SK-N-SH (cell line): ENCODE results near the gene OGDH. TPM values are rescaled to one million over a fixed set of nuclear protein-coding genes. Genes with fewer than 3 reads are reported as not detected.

ENCODE experiments used
- CTCF ChIA-PET: fragments of 300-600, 350-600 bp; formaldehyde crosslinking; extraction: SDS; loops from one replicate; lab custom pipeline; 2021; lab: Yijun Ruan, JAX
- POLR2A ChIA-PET: fragments of 350-600 bp; sonication (Branson Sonifier 250); formaldehyde crosslinking; extraction: SDS; loops from one replicate; lab custom pipeline; 2020; ENCODE audit warnings: antibody characterized with exemption, inconsistent platforms; lab: Yijun Ruan, JAX
- DNase-seq: peaks from one replicate; pipeline ENCODE4 v3.0.0; 2012
- H2AFZ ChIP-seq: fragments of 200-600 bp; sonication (generic); 2 replicates; pipeline ENCODE4 v1.8.1; 2016; ENCODE audit warnings: antibody characterized with exemption, mild to moderate bottlenecking, low read depth
- H3F3A ChIP-seq: fragments of 200-600 bp; sonication (generic); replicated peaks from 2 replicates; pipeline ENCODE3; 2016; ENCODE audit warnings: antibody characterized with exemption, mild to moderate bottlenecking; ENCODE audit not compliant: insufficient read depth
- H3K27ac ChIP-seq, 2 experiments: fragments of 200-500 bp in 1 of 2; fragments of 200-600 bp in 1 of 2; sonication (Bioruptor generic) in 1 of 2; sonication (generic), shearing (Covaris generic) in 1 of 2; 2 replicates each; pipeline versions ENCODE4 v1.5.1 to v1.6.1; 2014 to 2016; ENCODE audit warnings: low read depth in 2 of 2, inconsistent platforms in 1 of 2, low read length in 1 of 2, mild to moderate bottlenecking in 1 of 2, mixed read lengths in 1 of 2
- H3K27me3 ChIP-seq: fragments of 200-600 bp; sonication (generic), shearing (Covaris generic); 2 replicates; pipeline ENCODE4 v1.6.1; 2016; ENCODE audit warnings: mixed run types; ENCODE audit not compliant: insufficient read depth
- H3K36me3 ChIP-seq, 2 experiments: fragments of 200-500 bp in 1 of 2; fragments of 200-600 bp in 1 of 2; sonication (Bioruptor generic) in 1 of 2; sonication (generic) in 1 of 2; replicated peaks in 1 of 2; 2 replicates each; pipeline versions ENCODE3 to v1.5.1; 2014 to 2016; ENCODE audit warnings: low read length in 1 of 2, mild to moderate bottlenecking in 1 of 2; ENCODE audit not compliant: insufficient read depth in 2 of 2, control insufficient read depth in 1 of 2
- H3K4me1 ChIP-seq, 2 experiments: fragments of 200-500 bp in 1 of 2; fragments of 200-600 bp in 1 of 2; sonication (Bioruptor generic) in 1 of 2; sonication (generic), shearing (Covaris generic) in 1 of 2; 2 replicates each; pipeline versions ENCODE4 v1.5.1 to v1.6.1; 2014 to 2016; ENCODE audit warnings: low read depth in 1 of 2, low read length in 1 of 2, mixed run types in 1 of 2; ENCODE audit not compliant: insufficient read depth in 2 of 2, control insufficient read depth in 1 of 2
- H3K4me2 ChIP-seq: fragments of 200-600 bp; sonication (generic), shearing (Covaris generic); 2 replicates; pipeline ENCODE4 v1.6.1; 2017; ENCODE audit warnings: mixed run types
- H3K4me3 ChIP-seq, 2 experiments: fragments of 200-500 bp in 1 of 2; fragments of 200-600 bp in 1 of 2; sonication (Bioruptor generic) in 1 of 2; sonication (generic), shearing (Covaris generic) in 1 of 2; 2 replicates each; pipeline versions ENCODE4 v1.5.1 to v1.8.1; 2014 to 2016; ENCODE audit warnings: low read depth in 2 of 2, inconsistent platforms in 1 of 2, low read length in 1 of 2, mild to moderate bottlenecking in 1 of 2, mixed read lengths in 1 of 2, moderate library complexity in 1 of 2
- H3K79me2 ChIP-seq: fragments of 200-600 bp; sonication (generic); 2 replicates; pipeline ENCODE4 v1.8.1; 2017; ENCODE audit warnings: mild to moderate bottlenecking; ENCODE audit not compliant: insufficient read depth
- H3K9ac ChIP-seq: fragments of 200-600 bp; sonication (generic); 2 replicates; pipeline ENCODE4 v1.6.1; 2017; ENCODE audit warnings: mixed run types
- H3K9me2 ChIP-seq: fragments of 200-600 bp; sonication (generic); 2 replicates; pipeline ENCODE4 v1.6.1; 2017; ENCODE audit warnings: mixed run types
- H3K9me3 ChIP-seq: fragments of 200-600 bp; sonication (generic); 2 replicates; pipeline ENCODE4 v1.6.1; 2017; ENCODE audit warnings: mixed run types, mild to moderate bottlenecking, moderate library complexity
- H4K20me1 ChIP-seq: fragments of 200-600 bp; sonication (generic); 2 replicates; pipeline ENCODE4 v1.6.1; 2017; ENCODE audit warnings: mild to moderate bottlenecking, mixed run types; ENCODE audit not compliant: insufficient read depth
- CHD2 ChIP-seq: fragments of 150-350 bp; IDR thresholded peaks from 2 replicates; pipeline ENCODE4 v1.6.1; 2018; ENCODE audit warnings: low read length; ENCODE audit not compliant: partially characterized antibody
- FOXM1 ChIP-seq: IDR thresholded peaks from 2 replicates; pipeline ENCODE4 v1.4.0; 2012; ENCODE audit warnings: low read depth, mild to moderate bottlenecking
- GABPA ChIP-seq: IDR thresholded peaks from 2 replicates; pipeline ENCODE4 v1.4.0; 2012; ENCODE audit warnings: low read depth, mild to moderate bottlenecking
- IRF3 ChIP-seq: fragments of 150-350 bp; IDR thresholded peaks from 2 replicates; pipeline ENCODE4 v1.6.1; 2016; ENCODE audit warnings: mild to moderate bottlenecking, low read depth, low read length
- MAX ChIP-seq: IDR thresholded peaks from 2 replicates; pipeline ENCODE4 v1.4.0; 2012; ENCODE audit warnings: low read depth
- MEF2A ChIP-seq: IDR thresholded peaks from 2 replicates; pipeline ENCODE4 v1.4.0; 2012; ENCODE audit warnings: low read depth, borderline replicate concordance
- RCOR1 ChIP-seq: fragments of 150-350 bp; IDR thresholded peaks from 2 replicates; pipeline ENCODE4 v1.6.1; 2017; ENCODE audit warnings: antibody characterized with exemption, low read length
- SIN3A ChIP-seq: IDR thresholded peaks from 2 replicates; pipeline ENCODE4 v1.6.1; 2012; ENCODE audit warnings: low read depth, mild to moderate bottlenecking, low read length, moderate library complexity, borderline replicate concordance
- TEAD4 ChIP-seq: IDR thresholded peaks from 2 replicates; pipeline ENCODE4 v1.4.0; 2012; ENCODE audit warnings: mild to moderate bottlenecking, borderline replicate concordance; ENCODE audit not compliant: insufficient read depth
- USF1 ChIP-seq: IDR thresholded peaks from 2 replicates; pipeline ENCODE4 v1.4.0; 2012; ENCODE audit warnings: low read depth, borderline replicate concordance
- ZBTB33 ChIP-seq: IDR thresholded peaks from 2 replicates; pipeline ENCODE4 v1.4.0; 2012; ENCODE audit warnings: low read depth, borderline replicate concordance
- WGBS: methylation state at CpG from one replicate; pipeline ENCODE4 v1.1.6; 2017; ENCODE audit warnings: low lambda C conversion rate; 5-methylcytosine and 5-hydroxymethylcytosine counted together
- polyA plus RNA-seq, 3 experiments: library from polyadenylated mRNA; depleted of rRNA; stranded (reverse); fragments of >200 nt; gene quantifications; 2 replicates each; pipeline ENCODE4 v1.2.3, GENCODE V29; 2012

OGDH gene
- polyA plus RNA-seq, 1 of the 3 experiments (the other 2 are of a cell fraction): 69.4 TPM

GRCh38 chr7:44647981-44648714 lies 41.7 kb downstream of the OGDH start:
- ChIA-PET POLR2A (no interaction called here), CTCF (no interaction called here)
- H3F3A ChIP-seq: no peaks in the 10 kb centered on the region
- no peaks in the 10 kb centered on the region for H3K79me2 ChIP-seq
- H3K4me1 ChIP-seq: peaks cover 0 to 5% of the 10 kb centered on the region in 2 experiments; a peak in 1 of 4 replicates
- H3K9me2 ChIP-seq: no peaks in the 10 kb centered on the region
- H4K20me1 ChIP-seq: no peaks in the 10 kb centered on the region
- H3K9ac ChIP-seq: no peak overlapping the region
- H3K27ac ChIP-seq: no peak overlapping the region
- H3K9me3 ChIP-seq: no peaks in the 10 kb centered on the region
- H3K4me2 ChIP-seq: no peak overlapping the region
- peaks cover 12 to 42% of the 10 kb centered on the region in 2 experiments for H3K36me3 ChIP-seq
- no peak for TF ChIP-seq MEF2A
- no peak for TF ChIP-seq USF1
- TF ChIP-seq FOXM1: no peak
- no peak for TF ChIP-seq RCOR1
- TF ChIP-seq ZBTB33: no peak
- TF ChIP-seq CHD2: no peak
- TF ChIP-seq TEAD4: no peak
- no peak for TF ChIP-seq SIN3A
- no peak for TF ChIP-seq IRF3
- TF ChIP-seq MAX: no peak
- 99% methylated on average over 4 of the region's 4 CpGs for WGBS
- no peak for DNase-seq
- no peak overlapping the region for H3K4me3 ChIP-seq
- H2AFZ ChIP-seq: no peak overlapping the region
- no peaks in the 10 kb centered on the region for H3K27me3 ChIP-seq

- no peak overlapping the region for H3K9ac ChIP-seq
- ChIA-PET POLR2A (no interaction called here), CTCF (interaction anchor here (0.8 to 0.9 kb wide), 3 partner anchors 11 to 485 kb away, joined by 3 to 4 read pairs (median 3); no protein-coding TSS in a partner anchor)
- no peaks in the 10 kb centered on the region for H3K27me3 ChIP-seq
- no peaks in the 10 kb centered on the region for H3K9me3 ChIP-seq
- no peaks in the 10 kb centered on the region for H4K20me1 ChIP-seq
- H3K36me3 ChIP-seq: peaks cover 18 to 50% of the 10 kb centered on the region in 2 experiments
- TF ChIP-seq MAX (no peak), GABPA (no peak)
- TF ChIP-seq, all 33 proteins: peak for 0
- no peaks in the 10 kb centered on the region for H3K9me2 ChIP-seq
- DNase-seq: no peak
- H3K4me2 ChIP-seq: no peak overlapping the region
- H3K4me1 ChIP-seq: peaks cover 0 to 5% of the 10 kb centered on the region in 2 experiments; a peak in 1 of 4 replicates
- H3K27ac ChIP-seq: no peak overlapping the region
- no peak overlapping the region for H3K4me3 ChIP-seq
- 93% methylated on average over 4 of the region's 4 CpGs for WGBS
- peaks cover 5% of the 10 kb centered on the region for H3F3A ChIP-seq
- H3K79me2 ChIP-seq: no peaks in the 10 kb centered on the region
- no peak overlapping the region for H2AFZ ChIP-seq
These were observed 43.8 kb downstream of the OGDH start for GRCh38 chr7:44650242-44650641.
